ENCODE results near the gene SMAP1. TPM values are rescaled to one million over a fixed set of nuclear protein-coding genes. Genes with fewer than 3 reads are reported as not detected.

SMAP1 gene
- polyA plus RNA-seq, 3 donors: 12.6 to 22.1 (median 20.3) TPM

- Histone ChIP-seq H3K27me3 (ENCODE audit: control insufficient read depth in 2 of 2, insufficient read depth in 2 of 2, low read length in 2 of 2) (no peaks in the 10 kb centered on the region), H3K4me2 (replicated peaks; ENCODE audit: extremely low read depth, low read length, poor library complexity, severe bottlenecking) (no peak overlapping the region), H2AFZ (ENCODE audit: insufficient read depth, low read depth, low read length, poor library complexity, severe bottlenecking) (no peak overlapping the region), H4K20me1 (ENCODE audit: insufficient read depth, low read length) (no peaks in the 10 kb centered on the region), H3K79me2 (ENCODE audit: insufficient read depth, low read length) (no peaks in the 10 kb centered on the region), H3K27ac (ENCODE audit: low read depth in 1 of 2, low read length in 2 of 2) (no peak overlapping the region), H3K36me3 (replicated peaks in 1 of 2; ENCODE audit: control insufficient read depth in 1 of 2, insufficient read depth in 2 of 2, low read length in 2 of 2) (no peaks in the 10 kb centered on the region), H3K4me1 (ENCODE audit: control insufficient read depth in 1 of 2, insufficient read depth in 2 of 2, low read length in 2 of 2) (no peaks in the 10 kb centered on the region), H3K9me3 (replicated peaks in 1 of 2; ENCODE audit: control insufficient read depth in 1 of 2, insufficient read depth in 1 of 2, low read length in 2 of 2) (no peaks in the 10 kb centered on the region), H3K9ac (ENCODE audit: insufficient read depth, low read length, poor library complexity, severe bottlenecking) (no peak overlapping the region), H3K4me3 (replicated peaks in 1 of 3; ENCODE audit: low read depth in 2 of 3, low read length in 3 of 3) (no peak overlapping the region)
- H3K27me3 Mint-ChIP-seq (ENCODE audit: low read depth in 3 of 3): peaks cover 2 to 8% (median 5%) of the 10 kb centered on the region in 3 donors
- no peak overlapping the region for H3K27ac Mint-ChIP-seq
- H3K4me1 Mint-ChIP-seq: no peaks in the 10 kb centered on the region
- no peaks in the 10 kb centered on the region for H3K9me3 Mint-ChIP-seq
- no peak overlapping the region for H3K4me3 Mint-ChIP-seq
- no CpG with 5 or more reads among the region's 1 CpG for WGBS (ENCODE audit: insufficient coverage)
- intact Hi-C loops (cut with micrococcal nuclease): no loop called here
- no peak for DNase-seq
- no peaks in the 10 kb centered on the region for H3K36me3 Mint-ChIP-seq
- no peak for TF ChIP-seq CTCF (IDR thresholded peaks at IDR 0.05)
These were observed 29.2 kb upstream of the SMAP1 start for GRCh38 chr6:70638468-70638867.

- H2AFZ ChIP-seq (ENCODE audit: insufficient read depth, low read depth, low read length, poor library complexity, severe bottlenecking): no peak overlapping the region
- no peak overlapping the region for H3K27ac Mint-ChIP-seq
- H3K36me3 Mint-ChIP-seq: no peaks in the 10 kb centered on the region
- no peak for TF ChIP-seq CTCF (IDR thresholded peaks at IDR 0.05)
- H3K36me3 ChIP-seq (replicated peaks in 1 of 2; ENCODE audit: control insufficient read depth in 1 of 2, insufficient read depth in 2 of 2, low read length in 2 of 2): no peaks in the 10 kb centered on the region
- H4K20me1 ChIP-seq (ENCODE audit: insufficient read depth, low read length): no peaks in the 10 kb centered on the region
- no peaks in the 10 kb centered on the region for H3K4me1 ChIP-seq (ENCODE audit: control insufficient read depth in 1 of 2, insufficient read depth in 2 of 2, low read length in 2 of 2)
- no peak overlapping the region for H3K4me3 Mint-ChIP-seq
- no peak overlapping the region for H3K4me2 ChIP-seq (replicated peaks; ENCODE audit: extremely low read depth, low read length, poor library complexity, severe bottlenecking)
- no peak overlapping the region for H3K4me3 ChIP-seq (replicated peaks in 1 of 3; ENCODE audit: low read depth in 2 of 3, low read length in 3 of 3)
- no peak for DNase-seq
- intact Hi-C loops (cut with micrococcal nuclease): no loop called here
- no peaks in the 10 kb centered on the region for H3K4me1 Mint-ChIP-seq
- WGBS (ENCODE audit: insufficient coverage): 77% methylated on average over 3 of the region's 3 CpGs
- no peak overlapping the region for H3K9ac ChIP-seq (ENCODE audit: insufficient read depth, low read length, poor library complexity, severe bottlenecking)
- H3K27me3 ChIP-seq (ENCODE audit: control insufficient read depth in 2 of 2, insufficient read depth in 2 of 2, low read length in 2 of 2): no peaks in the 10 kb centered on the region
- H3K9me3 ChIP-seq (replicated peaks in 1 of 2; ENCODE audit: control insufficient read depth in 1 of 2, insufficient read depth in 1 of 2, low read length in 2 of 2): no peaks in the 10 kb centered on the region
- no peaks in the 10 kb centered on the region for H3K79me2 ChIP-seq (ENCODE audit: insufficient read depth, low read length)
- H3K9me3 Mint-ChIP-seq: peaks cover 0 to 4% (median 2%) of the 10 kb centered on the region in 7 donors
- peaks cover 2 to 10% (median 3%) of the 10 kb centered on the region in 3 donors for H3K27me3 Mint-ChIP-seq (ENCODE audit: low read depth in 3 of 3)
- no peak overlapping the region for H3K27ac ChIP-seq (ENCODE audit: low read depth in 1 of 2, low read length in 2 of 2)
These were observed 16.3 kb upstream of the SMAP1 start for GRCh38 chr6:70651326-70651905.
